ENCODE results near the gene RAB5A. TPM values are rescaled to one million over a fixed set of nuclear protein-coding genes. Genes with fewer than 3 reads are reported as not detected.

Gene RAB5A
- total and polyA plus RNA-seq, 10 of the 15 experiments (the other 5 are each of a cell fraction or from before 2014, with no cell fraction given) = 15.8 to 44.3 (median 29.1) TPM

- TF ChIP-seq USF2 (IDR thresholded peaks at IDR 0.05; ENCODE audit: borderline replicate concordance, low read depth, low read length) (no peak), MAX (IDR thresholded peaks at IDR 0.05; ENCODE audit: low read depth, low read length) (no peak)
Observed at GRCh38 chr3:19901337-19901736, 45.6 kb upstream of the RAB5A start (continued).

GRCh38 chr3:19901918-19902317, 45.0 kb upstream of the RAB5A start:
- FAIRE-seq = no peak
- RAD21 ChIA-PET (ENCODE audit: unreplicated experiment) = no interaction called here
- H3K4me2 ChIP-seq (ENCODE audit: control insufficient read depth, insufficient read depth) = no peak overlapping the region

GRCh38 chr3:19903649-19904048, 43.2 kb upstream of the RAB5A start:
- Histone ChIP-seq H3K27ac (ENCODE audit: control insufficient read depth, insufficient read depth) (no peak overlapping the region), H3K9me3 (replicated peaks; ENCODE audit: control insufficient read depth, insufficient read depth, low read length) (no peaks in the 10 kb centered on the region), H2AFZ (ENCODE audit: control insufficient read depth, low read depth, low read length) (no peak overlapping the region), H4K20me1 (ENCODE audit: control insufficient read depth, insufficient read depth) (no peaks in the 10 kb centered on the region), H3K79me2 (ENCODE audit: control insufficient read depth, insufficient read depth, low read length) (no peaks in the 10 kb centered on the region), H3K9ac (ENCODE audit: control insufficient read depth, insufficient read depth, low read length) (no peak overlapping the region), H3K4me1 (ENCODE audit: control insufficient read depth, insufficient read depth, low read length) (no peaks in the 10 kb centered on the region), H3K4me3 (no peak overlapping the region), H3K36me3 (ENCODE audit: control insufficient read depth in 2 of 2, insufficient read depth in 2 of 2, low read length in 1 of 2) (no peaks in the 10 kb centered on the region), H3K27me3 (replicated peaks in 1 of 2; ENCODE audit: control insufficient read depth in 2 of 2, insufficient read depth in 2 of 2, low read length in 1 of 2) (no peaks in the 10 kb centered on the region), H3K4me2 (ENCODE audit: control insufficient read depth, insufficient read depth) (no peak overlapping the region)
- no TSS peak for BruUV-seq (replicated peaks)
- FAIRE-seq (no peak), ATAC-seq (no peak), DNase-seq (ENCODE audit: low read depth, low spot score) (no peak)
- SMC1A ChIA-PET (ENCODE audit: uncharacterized antibody, unreplicated experiment) = no interaction called here
- POLR2A ChIA-PET = no interaction called here
- in situ Hi-C loops (cut with MboI) (no loop called here), intact Hi-C loops (cut with micrococcal nuclease; ENCODE audit: unreplicated experiment) (no loop called here)
- CTCF ChIA-PET = no interaction called here
- 19% methylated on average over 2 of the region's 2 CpGs for WGBS (ENCODE audit: insufficient coverage, insufficient replicate concordance, low lambda C conversion rate, missing lambda C conversion rate)
- RAD21 ChIA-PET (ENCODE audit: unreplicated experiment) = no interaction called here
- TF ChIP-seq MLLT1 (IDR thresholded peaks at IDR 0.05) (no peak), IKZF2 (IDR thresholded peaks at IDR 0.05) (no peak), PBX3 (IDR thresholded peaks at IDR 0.05; ENCODE audit: insufficient replicate concordance, low read depth, low read length) (no peak), ESRRA (IDR thresholded peaks at IDR 0.05; ENCODE audit: low read length) (no peak), BMI1 (IDR thresholded peaks at IDR 0.05; ENCODE audit: borderline replicate concordance) (no peak), NFYA (IDR thresholded peaks at IDR 0.05; ENCODE audit: borderline replicate concordance, low read depth, low read length) (no peak), ZZZ3 (IDR thresholded peaks at IDR 0.05; ENCODE audit: control insufficient read depth, insufficient read length, low read depth) (no peak)

More at GRCh38 chr3:19901918-19902317, 45.0 kb upstream of the RAB5A start:
- no peaks in the 10 kb centered on the region for H3K4me1 ChIP-seq (ENCODE audit: control insufficient read depth, insufficient read depth, low read length)
- no peak overlapping the region for H3K27ac ChIP-seq (ENCODE audit: control insufficient read depth, insufficient read depth)
- DNase-seq (ENCODE audit: low read depth, low spot score) = no peak
- in situ Hi-C loops (cut with MboI) = no loop called here
- no peak overlapping the region for H2AFZ ChIP-seq (ENCODE audit: control insufficient read depth, low read depth, low read length)
- WGBS (ENCODE audit: insufficient coverage, insufficient replicate concordance, low lambda C conversion rate, missing lambda C conversion rate) = 72% methylated on average over 4 of the region's 4 CpGs
- no TSS peak for BruUV-seq (replicated peaks)
- no peaks in the 10 kb centered on the region for H3K9me3 ChIP-seq (replicated peaks; ENCODE audit: control insufficient read depth, insufficient read depth, low read length)
- intact Hi-C loops (cut with micrococcal nuclease; ENCODE audit: unreplicated experiment) = no loop called here
- H3K27me3 ChIP-seq (replicated peaks in 1 of 2; ENCODE audit: control insufficient read depth in 2 of 2, insufficient read depth in 2 of 2, low read length in 1 of 2) = no peaks in the 10 kb centered on the region
- no peaks in the 10 kb centered on the region for H3K36me3 ChIP-seq (ENCODE audit: control insufficient read depth in 2 of 2, insufficient read depth in 2 of 2, low read length in 1 of 2)
- no peak for TF ChIP-seq NR2C2 (IDR thresholded peaks at IDR 0.05; ENCODE audit: borderline replicate concordance, control insufficient read depth, insufficient read length, low read depth)
- no peaks in the 10 kb centered on the region for H4K20me1 ChIP-seq (ENCODE audit: control insufficient read depth, insufficient read depth)
- ChIA-PET CTCF (no interaction called here), SMC1A (ENCODE audit: uncharacterized antibody, unreplicated experiment) (interaction anchor here (1.3 kb wide), 1 partner anchor 10 kb away, joined by 3 read pairs; no protein-coding TSS in a partner anchor), POLR2A (no interaction called here)
- no peak overlapping the region for H3K9ac ChIP-seq (ENCODE audit: control insufficient read depth, insufficient read depth, low read length)
- no peak overlapping the region for H3K4me3 ChIP-seq
- H3K79me2 ChIP-seq (ENCODE audit: control insufficient read depth, insufficient read depth, low read length) = no peaks in the 10 kb centered on the region
- ATAC-seq = no peak
